Omental fat pad (tissue), 4 donors: ENCODE results near the gene COMMD2. TPM values are rescaled to one million over a fixed set of nuclear protein-coding genes. Genes with fewer than 3 reads are reported as not detected.

Experiments
- ATAC-seq: fragments of 150-250 bp; one replicate; pipeline ENCODE4 v1.9.1; 2016; ENCODE audit warnings: mild to moderate bottlenecking, moderate library complexity; ENCODE audit not compliant: low FRiP score
- DNase-seq: peaks from one replicate; pipeline ENCODE4 v3.0.0-alpha.2; 2019; ENCODE audit warnings: low spot score
- CTCF ChIP-seq, 3 donors: fragments of 450-650 bp; IDR thresholded peaks; one replicate each; pipeline ENCODE4 v1.5.1; 2016 to 2017; ENCODE audit warnings: antibody characterized with exemption in 3 of 3, mild to moderate bottlenecking in 3 of 3, moderate library complexity in 2 of 3
- total RNA-seq, 4 donors: library from RNA; depleted of rRNA; stranded (reverse); fragments of >200 nt; gene quantifications; one replicate each; pipeline ENCODE4 v1.1.0, GENCODE V29; 2016

COMMD2 gene
- total RNA-seq: 10 to 100 TPM; 13.1 to 34.8 (median 19.5) TPM

- ATAC-seq: peak; percentile 97
- peak; percentile 31 for DNase-seq
- TF ChIP-seq CTCF (IDR thresholded peaks at IDR 0.05): no peak
Measured at GRCh38 chr3:149752051-149752787, at the start of gene COMMD2. Gene COMMD2, minus strand, starts transcription at chr3:149752489. Its CDS starts 45 bp downstream, at chr3:149752444.

GRCh38 chr3:149801639-149802038 is 49.4 kb upstream of the COMMD2 start:
- no peak for DNase-seq
- ATAC-seq: no peak
- TF ChIP-seq CTCF (IDR thresholded peaks at IDR 0.05): no peak

GRCh38 chr3:149801195-149801594 is 48.9 kb upstream of the COMMD2 start:
- ATAC-seq (no peak), DNase-seq (no peak)
- TF ChIP-seq CTCF (IDR thresholded peaks at IDR 0.05): no peak

- DNase-seq (no peak), ATAC-seq (no peak)
- TF ChIP-seq CTCF (IDR thresholded peaks at IDR 0.05): no peak
Measured at GRCh38 chr3:149800693-149801092, 48.4 kb upstream of the COMMD2 start.

GRCh38 chr3:149796026-149796425 is 43.7 kb upstream of the COMMD2 start:
- no peak for DNase-seq
- ATAC-seq: no peak
- TF ChIP-seq CTCF (IDR thresholded peaks at IDR 0.05): no peak

- ATAC-seq (no peak), DNase-seq (no peak)
- TF ChIP-seq CTCF (IDR thresholded peaks at IDR 0.05): no peak
Measured at GRCh38 chr3:149792452-149793270, 40.4 kb upstream of the COMMD2 start, which contains the start of gene ANKUB1. Gene ANKUB1, minus strand, starts transcription at chr3:149792554. Its CDS starts 188 bp downstream, at chr3:149792366.
